SW 1271 (cell line): ENCODE measurements around the gene PKDCC.

Source experiments
- DNase-seq, 2 experiments: peaks; one replicate each; lab custom pipeline; 2025; lab: John Stamatoyannopoulos, UW

The PKDCC gene

GRCh38 chr2:42087137-42087856 is 39.5 kb downstream of the PKDCC start:
- no peak for DNase-seq

GRCh38 chr2:42087857-42088195 is 40.0 kb downstream of the PKDCC start:
- DNase-seq = no peak

- peak in 1 of 2 experiments; percentile 32 for DNase-seq
Measured at GRCh38 chr2:42089340-42089925, 41.6 kb downstream of the PKDCC start.

DNA sequence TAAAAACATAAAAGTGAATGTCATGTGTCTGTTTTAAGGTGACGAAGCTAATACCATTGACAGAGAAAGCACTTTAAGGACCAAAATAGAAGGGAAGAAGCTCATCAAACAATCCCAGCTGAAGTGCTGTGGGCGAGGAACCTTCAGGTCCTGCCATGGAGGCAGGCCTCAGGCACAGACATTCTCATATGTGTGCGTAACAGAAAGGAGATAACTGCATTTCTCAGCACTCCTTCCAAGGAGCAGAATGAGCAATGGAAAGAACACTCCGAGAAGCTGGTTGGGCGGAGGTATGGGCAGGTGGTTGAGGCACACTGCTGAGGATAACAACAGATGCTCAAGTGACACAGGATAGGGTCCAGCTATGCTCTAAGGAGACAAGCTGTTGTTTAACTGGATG is 42.4 kb downstream of the PKDCC start:
- DNase-seq = no peak

DNA sequence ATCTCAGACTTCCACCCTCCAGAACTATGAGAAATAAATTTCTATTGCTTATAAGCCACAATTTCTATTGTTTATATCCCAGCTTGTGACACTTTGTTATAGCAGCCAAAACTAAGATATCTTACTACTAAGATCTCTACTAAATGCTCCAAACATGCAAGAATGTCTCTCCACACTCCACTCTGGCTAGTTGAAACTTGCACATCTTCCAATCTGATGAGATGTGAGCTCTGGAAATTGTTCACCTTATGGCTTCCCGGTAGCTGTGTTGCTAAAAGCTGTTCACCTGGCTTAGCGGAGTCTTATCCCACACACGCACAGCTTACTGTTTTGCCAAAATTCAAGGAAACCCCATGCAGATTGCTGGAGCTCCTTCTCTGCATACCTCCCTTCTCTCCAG is 43.9 kb downstream of the PKDCC start:
- no peak for DNase-seq

- no peak for DNase-seq
Measured at GRCh38 chr2:42092084-42092996, 44.5 kb downstream of the PKDCC start.

DNA sequence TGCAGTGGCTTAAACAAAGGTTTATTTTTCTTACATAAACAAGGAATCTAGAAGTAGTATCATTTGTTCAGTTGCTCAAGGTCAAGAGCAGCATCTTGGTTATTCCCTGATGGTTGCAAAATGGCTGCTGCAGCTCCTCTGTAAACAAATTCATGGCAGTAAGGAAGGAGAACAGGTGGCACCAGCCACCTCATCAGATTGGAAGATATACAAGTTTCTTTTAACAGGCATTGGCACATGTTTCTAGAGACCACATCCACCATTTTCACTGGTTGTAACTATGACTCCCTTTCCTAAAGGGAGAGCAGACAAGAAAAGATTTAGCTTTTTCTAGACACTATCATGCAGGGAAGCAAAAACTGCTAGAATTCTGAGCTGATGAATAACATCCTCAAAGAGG is 46.3 kb downstream of the PKDCC start:
- DNase-seq = no peak

DNA sequence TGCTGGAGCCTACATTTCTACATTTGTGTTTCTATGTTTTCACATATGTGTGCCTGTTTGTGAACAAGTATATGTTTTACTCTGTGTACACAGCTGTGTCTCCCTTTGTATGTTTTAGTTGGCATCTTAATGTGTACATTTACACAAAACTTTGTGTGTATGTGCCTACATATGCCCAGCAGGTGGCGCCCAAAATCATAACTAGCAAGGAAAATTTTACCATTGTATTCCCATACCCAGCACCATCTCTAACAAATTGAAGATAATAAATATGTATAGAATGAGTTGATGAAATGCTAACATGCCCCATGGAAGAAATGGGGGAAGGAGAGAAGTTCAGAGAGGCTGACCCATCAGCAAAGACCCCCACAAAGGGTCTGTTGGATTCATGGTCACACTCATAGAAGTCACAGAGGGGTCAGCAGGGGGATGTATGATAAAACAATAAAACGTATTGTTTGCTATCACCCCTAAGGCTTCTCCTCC is 48.1 kb downstream of the PKDCC start:
- DNase-seq = peak; percentile 22 to 73

GRCh38 chr2:42096869-42097591 is 49.2 kb downstream of the PKDCC start:
- DNase-seq = no peak

DNA sequence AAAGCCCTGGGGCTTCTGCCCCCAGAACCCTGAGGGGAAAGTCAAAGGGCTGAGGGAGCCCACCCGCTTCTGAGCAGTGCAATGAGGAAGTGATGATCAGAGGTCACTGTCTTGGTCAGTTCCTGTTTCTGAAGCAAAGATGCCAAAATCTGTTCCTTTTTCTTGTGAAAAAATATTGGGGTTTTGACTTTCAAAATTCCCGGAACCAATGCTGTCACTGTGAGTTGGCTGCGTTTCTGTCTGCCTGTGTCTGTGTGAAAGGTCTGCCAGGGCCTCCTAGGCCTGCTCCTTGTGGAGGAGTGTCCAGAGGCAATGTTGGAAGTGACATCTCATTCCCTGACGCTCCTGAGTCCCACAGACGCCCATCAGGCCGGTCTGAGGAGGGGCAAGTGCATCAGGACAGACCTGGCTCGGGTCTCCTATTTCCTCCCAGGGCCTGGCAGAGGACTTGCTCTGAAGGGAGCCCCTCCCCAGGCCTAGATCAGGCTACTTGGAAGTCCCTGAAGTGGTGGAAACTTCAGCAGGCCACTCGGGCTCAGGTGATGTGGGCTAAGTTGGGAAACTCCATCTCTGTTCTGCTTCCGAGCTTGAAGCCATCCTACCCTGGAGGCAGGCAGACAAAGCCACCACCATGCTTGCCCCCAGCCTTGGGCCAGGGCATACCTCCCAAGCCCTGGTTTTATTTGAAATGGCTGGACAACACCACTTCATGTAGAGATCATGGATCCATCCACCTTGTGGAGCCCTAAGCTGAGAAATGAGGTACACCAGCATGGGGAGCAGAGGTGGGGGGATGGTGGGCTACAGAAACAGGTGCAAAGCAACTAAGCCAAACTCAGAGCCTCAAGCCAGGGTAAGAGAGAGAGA is 51.0 kb downstream of the PKDCC start:
- no peak for DNase-seq

DNA sequence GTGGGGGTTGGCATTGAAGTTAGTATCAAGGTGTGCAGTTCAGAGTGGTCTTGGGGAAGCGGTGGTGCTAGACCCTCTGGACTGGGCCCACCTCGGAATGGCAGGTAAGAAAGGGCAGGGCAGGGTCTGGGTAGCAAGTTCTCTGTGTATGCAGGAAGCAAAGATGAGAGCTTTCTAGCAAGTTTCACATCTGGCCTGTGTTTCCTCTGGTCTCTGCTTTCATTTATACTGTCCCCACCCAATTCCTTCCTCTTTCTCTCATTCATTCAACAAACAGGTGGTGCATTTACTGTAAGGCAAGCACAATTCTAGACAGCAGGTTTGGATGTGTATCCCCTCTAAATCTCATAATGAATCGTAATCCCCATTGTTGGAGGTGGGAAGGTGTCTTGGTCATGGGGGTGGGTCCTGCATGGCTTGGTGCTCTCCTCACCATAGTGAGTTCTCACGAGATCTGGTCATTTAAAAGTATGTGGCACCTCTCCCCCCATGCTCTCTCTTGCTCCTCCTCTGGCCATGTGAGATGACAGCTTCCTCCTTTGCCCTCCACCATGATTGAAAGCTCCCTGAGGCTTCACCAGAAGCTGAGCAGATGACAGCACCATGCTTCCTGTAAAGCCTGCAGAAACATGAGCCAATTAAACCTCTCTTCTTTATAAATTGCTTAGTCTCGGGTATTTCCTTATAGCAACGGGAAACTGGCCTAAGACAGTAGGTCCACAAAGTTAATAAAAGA is 51.8 kb downstream of the PKDCC start:
- DNase-seq = no peak

GRCh38 chr2:42100683-42101205 is 52.9 kb downstream of the PKDCC start:
- DNase-seq = no peak

- no peak for DNase-seq
Measured at GRCh38 chr2:42101206-42102023, 53.6 kb downstream of the PKDCC start.

- DNase-seq = no peak
Measured at GRCh38 chr2:42102024-42102590, 54.3 kb downstream of the PKDCC start.

DNA sequence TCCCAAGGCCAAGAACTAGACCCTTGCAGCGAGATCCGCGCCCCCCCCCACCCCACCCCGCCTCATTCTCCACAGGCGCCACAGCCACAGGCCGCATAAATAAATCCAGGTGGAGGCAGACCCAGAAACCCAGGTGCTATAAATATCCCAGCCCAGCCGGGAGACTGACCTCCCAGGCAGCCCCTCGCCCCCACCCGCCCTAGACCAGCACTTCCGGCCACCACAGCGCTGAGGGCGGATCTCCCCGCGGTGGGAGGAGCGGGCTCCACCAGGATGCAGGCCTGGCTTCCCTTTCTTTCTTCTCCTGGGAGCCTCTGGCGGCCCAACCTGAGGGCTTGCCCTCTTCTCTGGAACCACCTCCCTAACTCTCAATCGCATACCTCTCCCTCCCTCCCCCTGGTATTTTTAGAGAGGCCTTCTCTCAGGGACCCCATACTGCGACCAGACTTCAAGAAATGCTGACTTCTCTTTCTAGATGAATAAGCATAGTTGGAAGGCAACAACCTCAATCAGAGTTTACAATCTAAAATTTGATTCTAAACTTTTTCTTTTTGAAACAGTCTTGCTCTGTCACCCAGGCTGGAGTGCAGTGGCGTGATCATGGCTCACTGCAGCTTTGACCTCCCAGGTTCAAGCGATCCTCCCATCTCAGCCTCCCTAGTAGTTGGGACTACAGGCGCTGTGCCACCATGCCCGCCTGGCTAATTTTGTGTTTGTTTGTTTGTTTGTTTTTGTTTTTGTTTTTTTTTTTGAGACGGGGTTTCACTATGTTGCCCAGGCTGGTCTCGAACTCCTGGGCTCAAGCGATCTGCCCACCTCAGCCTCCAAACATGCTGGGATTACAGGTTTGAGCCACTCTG is 55.0 kb downstream of the PKDCC start:
- DNase-seq = no peak

DNA sequence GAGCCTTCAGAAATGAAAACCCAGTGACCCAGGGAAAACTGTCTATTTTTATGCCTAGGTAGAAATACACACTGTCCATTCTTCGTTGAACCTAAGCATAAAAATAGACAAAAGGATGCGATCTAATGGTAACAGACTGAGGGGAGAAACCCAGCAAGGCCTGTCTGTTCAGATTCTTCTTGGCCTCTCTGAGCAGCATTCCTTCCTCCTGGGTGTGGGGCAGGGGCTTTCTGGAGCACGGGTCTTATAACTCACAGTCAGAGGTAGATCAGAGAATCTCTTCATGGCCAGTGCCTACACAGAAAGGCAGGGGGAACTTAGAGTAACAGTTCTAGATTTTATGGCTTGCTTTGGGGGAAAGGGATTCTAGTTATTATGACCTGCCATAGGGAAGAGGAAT is 56.0 kb downstream of the PKDCC start:
- DNase-seq = no peak

DNA sequence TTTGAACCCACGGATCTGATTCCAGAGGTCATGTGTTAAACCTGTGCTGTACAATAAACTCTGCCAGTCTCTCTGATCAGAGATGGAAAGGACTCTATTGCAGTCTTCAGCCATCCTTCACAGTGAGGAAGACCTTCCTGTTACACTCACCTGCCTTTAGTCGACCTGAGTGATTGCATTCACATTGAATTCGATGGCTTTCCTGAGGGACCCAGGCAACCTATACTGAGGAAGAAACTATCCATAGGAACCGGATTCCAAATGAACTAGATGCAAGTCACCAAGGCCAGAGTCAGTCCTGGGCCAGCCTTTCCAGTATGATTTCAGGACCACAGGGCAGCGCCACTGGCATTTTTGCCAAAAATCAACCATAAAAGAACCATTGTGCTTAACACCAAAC is 56.8 kb downstream of the PKDCC start:
- DNase-seq = no peak
